ENCODE results near the gene DUSP28. TPM values are rescaled to one million over a fixed set of nuclear protein-coding genes. Genes with fewer than 3 reads are reported as not detected.

Gene DUSP28
- total RNA-seq, 1 experiment from 2014 or later = 10.9 TPM

GRCh38 chr2:240512109-240512485, 48.1 kb upstream of the DUSP28 start:
- H3F3A ChIP-seq (ENCODE audit: insufficient read depth, low read depth) = peaks cover 19% of the 10 kb centered on the region; the same call in 1 of the 2 replicates
- no peak overlapping the region for H3K27ac ChIP-seq
- no peak overlapping the region for H3K4me3 ChIP-seq
- H3K9me3 ChIP-seq (ENCODE audit: insufficient read depth, low read depth) = no peaks in the 10 kb centered on the region
- H3K9me2 ChIP-seq (ENCODE audit: insufficient read depth) = no peaks in the 10 kb centered on the region
- H4K20me1 ChIP-seq (ENCODE audit: insufficient read depth) = peaks cover 21% of the 10 kb centered on the region
- H3K4me1 ChIP-seq (replicated peaks; ENCODE audit: insufficient read depth) = no peaks in the 10 kb centered on the region
- no peak overlapping the region for H3K4me2 ChIP-seq
- DNase-seq = no peak
- no peaks in the 10 kb centered on the region for H3K27me3 ChIP-seq (ENCODE audit: insufficient read depth, low read depth)
- H3K36me3 ChIP-seq (ENCODE audit: low read depth) = peaks cover 6% of the 10 kb centered on the region; the same call in 1 of the 2 replicates
- no peak for TF ChIP-seq EZH2 (IDR thresholded peaks at IDR 0.05; ENCODE audit: low read depth)
- TF ChIP-seq CTCF (conservative IDR thresholded peaks at IDR 0.05) = no peak
- no peaks in the 10 kb centered on the region for H3K79me2 ChIP-seq (ENCODE audit: low read depth)
- ChIA-PET CTCF (no interaction called here), POLR2A (ENCODE audit: unreplicated experiment) (no interaction called here)
- no peak overlapping the region for H2AFZ ChIP-seq
- no TSS peak for BruUV-seq (replicated peaks)
- intact Hi-C loops (cut with micrococcal nuclease; ENCODE audit: unreplicated experiment) = loop anchor here (5.0 to 10.0 kb wide), 2 partner anchors 55 to 193 kb away; partner anchors contain the start of gene RNPEPL1

GRCh38 chr2:240512666-240513535, 47.3 kb upstream of the DUSP28 start:
- BruUV-seq (replicated peaks) = no TSS peak
- Histone ChIP-seq H3K4me3 (no peak overlapping the region), H4K20me1 (ENCODE audit: insufficient read depth) (peaks cover 21% of the 10 kb centered on the region), H3K27ac (no peak overlapping the region), H3K9me2 (ENCODE audit: insufficient read depth) (no peaks in the 10 kb centered on the region), H3K79me2 (ENCODE audit: low read depth) (no peaks in the 10 kb centered on the region), H3K4me1 (replicated peaks; ENCODE audit: insufficient read depth) (no peaks in the 10 kb centered on the region), H3K9me3 (ENCODE audit: insufficient read depth, low read depth) (no peaks in the 10 kb centered on the region), H3K27me3 (ENCODE audit: insufficient read depth, low read depth) (no peaks in the 10 kb centered on the region), H2AFZ (no peak overlapping the region), H3K36me3 (ENCODE audit: low read depth) (peaks cover 6% of the 10 kb centered on the region; the same call in 1 of the 2 replicates), H3F3A (ENCODE audit: insufficient read depth, low read depth) (peaks cover 19% of the 10 kb centered on the region; the same call in 1 of the 2 replicates), H3K4me2 (no peak overlapping the region)
- no peak for TF ChIP-seq EZH2 (IDR thresholded peaks at IDR 0.05; ENCODE audit: low read depth)
- no peak for TF ChIP-seq CTCF (conservative IDR thresholded peaks at IDR 0.05)
- DNase-seq = no peak
- ChIA-PET CTCF (interaction anchor here (0.6 to 1.5 kb wide), 2 partner anchors 67 to 488 kb away, joined by 4 to 16 read pairs; partner anchors contain the start of gene NDUFA10), POLR2A (ENCODE audit: unreplicated experiment) (no interaction called here)
- intact Hi-C loops (cut with micrococcal nuclease; ENCODE audit: unreplicated experiment) = loop anchor here (5.0 to 10.0 kb wide), 2 partner anchors 54 to 192 kb away; partner anchors contain the start of gene RNPEPL1

GRCh38 chr2:240513549-240514287, 46.4 kb upstream of the DUSP28 start:
- no peaks in the 10 kb centered on the region for H3K27me3 ChIP-seq (ENCODE audit: insufficient read depth, low read depth)
- H3K9me2 ChIP-seq (ENCODE audit: insufficient read depth) = no peaks in the 10 kb centered on the region
- no peak overlapping the region for H3K27ac ChIP-seq
- H3K4me3 ChIP-seq = no peak overlapping the region
- ChIA-PET CTCF (interaction anchor here (0.5 to 1.5 kb wide), 14 partner anchors 34 to 1270 kb away, joined by 3 to 24 read pairs (median 6); partner anchors contain the start of genes CAPN10, DUSP28 and NDUFA10), POLR2A (ENCODE audit: unreplicated experiment) (interaction anchor here (0.5 to 1.0 kb wide), 4 partner anchors 52 to 1026 kb away, joined by 3 to 6 read pairs (median 4); partner anchors contain the start of gene CAPN10)
- H3K4me2 ChIP-seq = no peak overlapping the region
- H3K9me3 ChIP-seq (ENCODE audit: insufficient read depth, low read depth) = no peaks in the 10 kb centered on the region
- H2AFZ ChIP-seq = no peak overlapping the region
- intact Hi-C loops (cut with micrococcal nuclease; ENCODE audit: unreplicated experiment) = loop anchor here (5.0 to 10.0 kb wide), 2 partner anchors 54 to 191 kb away; partner anchors contain the start of gene RNPEPL1
- H3K79me2 ChIP-seq (ENCODE audit: low read depth) = no peaks in the 10 kb centered on the region
- TF ChIP-seq EZH2 (IDR thresholded peaks at IDR 0.05; ENCODE audit: low read depth) (no peak), CTCF (conservative IDR thresholded peaks at IDR 0.05) (peak; percentile 93)
- H3K4me1 ChIP-seq (replicated peaks; ENCODE audit: insufficient read depth) = no peaks in the 10 kb centered on the region
- peaks cover 21% of the 10 kb centered on the region for H4K20me1 ChIP-seq (ENCODE audit: insufficient read depth)
- H3K36me3 ChIP-seq (ENCODE audit: low read depth) = peaks cover 8% of the 10 kb centered on the region; the same call in 1 of the 2 replicates
- peaks cover 19% of the 10 kb centered on the region; the same call in 1 of the 2 replicates for H3F3A ChIP-seq (ENCODE audit: insufficient read depth, low read depth)
- no TSS peak for BruUV-seq (replicated peaks)
- DNase-seq = peak; percentile 71 to 87
